ENCODE data around the gene RIMBP2.

Gene RIMBP2

DNA sequence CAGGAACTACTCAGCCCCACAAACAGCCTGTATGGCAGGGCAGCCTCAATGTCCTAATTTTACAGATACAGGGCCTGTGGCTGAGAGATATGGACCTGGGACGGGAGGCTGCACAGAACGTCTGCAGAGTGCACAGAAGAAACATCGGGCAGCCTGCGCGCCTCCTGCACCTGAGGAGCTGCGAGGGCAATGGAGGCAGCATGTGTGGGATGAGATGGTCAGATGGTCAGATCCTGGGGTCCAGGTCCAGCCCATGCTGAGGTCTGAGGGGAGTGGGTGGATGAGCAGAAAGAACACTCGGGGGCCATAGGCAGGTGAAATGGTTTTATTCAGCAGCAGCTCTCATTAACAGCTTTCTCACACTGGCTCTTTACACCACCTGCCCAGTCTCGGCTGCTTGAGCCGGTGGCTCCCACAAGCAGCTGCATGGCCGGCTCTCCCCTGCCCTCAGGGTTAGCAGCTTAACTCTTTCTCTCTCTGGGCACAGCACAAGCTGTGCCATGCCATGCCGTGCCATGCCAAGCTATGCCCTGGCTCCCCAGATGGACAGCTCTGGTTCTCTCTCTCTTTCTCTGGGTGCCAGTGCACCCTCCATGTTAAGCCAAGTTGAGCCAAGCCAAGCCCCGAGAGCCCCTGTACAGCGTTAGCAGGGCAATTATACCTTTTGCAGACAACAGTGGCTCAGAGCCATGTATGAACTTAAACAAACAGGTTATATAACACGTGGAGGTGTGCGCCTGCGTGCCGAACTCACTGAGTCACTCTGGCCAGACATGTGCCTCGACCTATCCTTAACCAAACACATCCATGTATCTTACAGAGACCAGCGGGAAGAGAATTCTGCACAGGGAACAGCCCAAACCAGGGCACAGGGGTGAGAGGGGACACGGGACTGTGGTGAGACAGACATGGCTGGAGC is 47.6 kb downstream of the RIMBP2 start:
- Histone ChIP-seq H3K4me3 (ENCODE audit: low read depth, low read length) (no peak overlapping the region), H3K4me2 (ENCODE audit: low read length) (no peak overlapping the region), H3K9me3 (ENCODE audit: control insufficient read depth, low read length) (no peaks in the 10 kb centered on the region), H3K36me3 (ENCODE audit: control insufficient read depth, insufficient read depth, low read length) (no peaks in the 10 kb centered on the region), H3K79me2 (peaks cover 44% of the 10 kb centered on the region), H3K9ac (no peak overlapping the region), H3K27ac (no peak overlapping the region), H2AFZ (no peak overlapping the region), H3K4me1 (no peaks in the 10 kb centered on the region), H3K27me3 (ENCODE audit: control insufficient read depth, insufficient read depth, low read length) (no peaks in the 10 kb centered on the region)
- TF ChIP-seq, protein P1, sequence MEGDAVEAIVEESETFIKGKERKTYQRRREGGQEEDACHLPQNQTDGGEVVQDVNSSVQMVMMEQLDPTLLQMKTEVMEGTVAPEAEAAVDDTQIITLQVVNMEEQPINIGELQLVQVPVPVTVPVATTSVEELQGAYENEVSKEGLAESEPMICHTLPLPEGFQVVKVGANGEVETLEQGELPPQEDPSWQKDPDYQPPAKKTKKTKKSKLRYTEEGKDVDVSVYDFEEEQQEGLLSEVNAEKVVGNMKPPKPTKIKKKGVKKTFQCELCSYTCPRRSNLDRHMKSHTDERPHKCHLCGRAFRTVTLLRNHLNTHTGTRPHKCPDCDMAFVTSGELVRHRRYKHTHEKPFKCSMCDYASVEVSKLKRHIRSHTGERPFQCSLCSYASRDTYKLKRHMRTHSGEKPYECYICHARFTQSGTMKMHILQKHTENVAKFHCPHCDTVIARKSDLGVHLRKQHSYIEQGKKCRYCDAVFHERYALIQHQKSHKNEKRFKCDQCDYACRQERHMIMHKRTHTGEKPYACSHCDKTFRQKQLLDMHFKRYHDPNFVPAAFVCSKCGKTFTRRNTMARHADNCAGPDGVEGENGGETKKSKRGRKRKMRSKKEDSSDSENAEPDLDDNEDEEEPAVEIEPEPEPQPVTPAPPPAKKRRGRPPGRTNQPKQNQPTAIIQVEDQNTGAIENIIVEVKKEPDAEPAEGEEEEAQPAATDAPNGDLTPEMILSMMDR (IDR thresholded peaks at IDR 0.05): no peak

DNA sequence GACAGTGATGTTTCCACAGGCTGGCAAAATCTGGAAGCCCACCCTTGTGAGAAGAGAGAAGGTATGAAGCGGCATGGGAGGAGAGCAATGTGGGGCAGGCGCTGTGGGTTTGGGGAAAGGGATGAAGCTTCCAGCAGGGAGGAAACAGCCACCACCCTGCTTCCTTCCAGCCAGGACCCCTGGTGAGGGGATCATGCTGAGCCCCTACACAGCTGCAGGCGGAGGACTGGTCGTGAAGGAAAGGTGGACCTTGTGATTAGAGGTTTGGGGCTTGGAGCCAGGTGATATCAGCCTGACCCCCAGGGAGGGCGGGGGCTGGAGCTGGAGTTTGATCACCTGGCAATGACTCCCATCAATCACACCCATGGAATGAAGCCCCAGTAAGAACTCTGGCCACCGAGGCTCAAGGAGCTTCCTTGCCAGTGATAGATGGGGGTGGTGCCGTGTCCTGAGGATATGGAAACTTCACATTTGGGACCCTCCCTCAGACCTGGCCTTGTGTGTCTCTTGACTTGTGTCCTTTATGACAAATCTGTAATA is 48.6 kb downstream of the RIMBP2 start:
- no peaks in the 10 kb centered on the region for H3K36me3 ChIP-seq (ENCODE audit: control insufficient read depth, insufficient read depth, low read length)
- no peaks in the 10 kb centered on the region for H3K9me3 ChIP-seq (ENCODE audit: control insufficient read depth, low read length)
- no peaks in the 10 kb centered on the region for H3K27me3 ChIP-seq (ENCODE audit: control insufficient read depth, insufficient read depth, low read length)
- no peaks in the 10 kb centered on the region for H3K4me1 ChIP-seq
- H2AFZ ChIP-seq: no peak overlapping the region
- H3K9ac ChIP-seq: no peak overlapping the region
- H3K79me2 ChIP-seq: peaks cover 40% of the 10 kb centered on the region
- H3K4me3 ChIP-seq (ENCODE audit: low read depth, low read length): no peak overlapping the region
- no peak overlapping the region for H3K27ac ChIP-seq
- TF ChIP-seq, protein P1 (IDR thresholded peaks at IDR 0.05): no peak
- no peak overlapping the region for H3K4me2 ChIP-seq (ENCODE audit: low read length)

DNA sequence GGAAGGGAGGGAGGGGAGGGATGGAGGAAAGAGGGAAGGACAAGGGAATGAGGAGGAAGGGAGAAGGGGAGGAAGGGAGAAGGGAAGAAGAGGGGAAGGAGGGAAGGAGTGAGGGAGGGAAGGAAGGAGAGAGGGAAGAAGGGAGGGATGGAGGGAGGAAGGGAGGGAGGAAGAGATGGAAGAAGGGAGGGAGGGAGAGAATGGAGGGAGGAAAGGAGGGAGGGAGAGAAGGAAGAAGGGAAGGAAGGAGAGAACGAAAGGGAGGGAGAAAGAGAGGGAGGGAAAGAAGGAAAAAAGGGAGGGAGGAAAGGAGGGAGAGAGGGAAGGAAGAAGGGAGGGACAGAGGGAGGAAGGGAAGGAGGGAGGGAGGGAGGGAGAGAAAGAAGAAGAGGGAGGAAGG is 49.5 kb downstream of the RIMBP2 start:
- Histone ChIP-seq H3K36me3 (ENCODE audit: control insufficient read depth, insufficient read depth, low read length) (no peaks in the 10 kb centered on the region), H3K27ac (no peak overlapping the region), H3K27me3 (ENCODE audit: control insufficient read depth, insufficient read depth, low read length) (no peaks in the 10 kb centered on the region), H3K79me2 (peaks cover 42% of the 10 kb centered on the region), H3K9ac (no peak overlapping the region), H3K9me3 (ENCODE audit: control insufficient read depth, low read length) (no peaks in the 10 kb centered on the region), H2AFZ (no peak overlapping the region), H3K4me1 (no peaks in the 10 kb centered on the region), H3K4me3 (ENCODE audit: low read depth, low read length) (no peak overlapping the region), H3K4me2 (ENCODE audit: low read length) (no peak overlapping the region)
- TF ChIP-seq, protein P1 (IDR thresholded peaks at IDR 0.05): no peak

DNA sequence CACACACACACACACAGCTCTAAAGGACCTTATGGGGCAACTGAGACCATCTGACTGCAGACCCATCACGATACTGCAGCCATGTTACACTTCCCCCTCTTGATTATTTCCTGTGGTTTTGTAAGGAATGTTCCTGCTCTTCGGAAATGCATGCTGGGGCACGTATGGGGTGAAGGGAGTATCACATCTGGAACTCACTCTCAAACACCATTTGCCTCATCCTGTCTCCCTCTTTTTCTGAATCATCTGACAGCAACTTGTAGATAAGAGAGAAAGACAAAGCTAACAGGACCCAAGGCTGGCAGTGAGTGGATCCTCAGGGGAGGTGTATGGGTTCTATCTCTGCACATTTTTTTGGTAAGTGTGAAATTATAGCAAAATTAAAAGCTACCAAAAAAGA is 50.3 kb downstream of the RIMBP2 start:
- H3K9me3 ChIP-seq (ENCODE audit: control insufficient read depth, low read length): no peaks in the 10 kb centered on the region
- TF ChIP-seq, protein P1 (IDR thresholded peaks at IDR 0.05): no peak
- H2AFZ ChIP-seq: no peak overlapping the region
- no peaks in the 10 kb centered on the region for H3K4me1 ChIP-seq
- H3K4me3 ChIP-seq (ENCODE audit: low read depth, low read length): no peak overlapping the region
- no peaks in the 10 kb centered on the region for H3K36me3 ChIP-seq (ENCODE audit: control insufficient read depth, insufficient read depth, low read length)
- H3K4me2 ChIP-seq (ENCODE audit: low read length): no peak overlapping the region
- no peak overlapping the region for H3K27ac ChIP-seq
- no peak overlapping the region for H3K9ac ChIP-seq
- peaks cover 38% of the 10 kb centered on the region for H3K79me2 ChIP-seq
- H3K27me3 ChIP-seq (ENCODE audit: control insufficient read depth, insufficient read depth, low read length): no peaks in the 10 kb centered on the region

Measured in parathyroid adenoma (tissue), 2 donors.